ENCODE results near the gene MADCAM1. TPM values are rescaled to one million over a fixed set of nuclear protein-coding genes. Genes with fewer than 3 reads are reported as not detected.

The MADCAM1 gene
- total and polyA plus RNA-seq, 10 of the 15 experiments (the other 5 are each of a cell fraction or from before 2014, with no cell fraction given) = 0.06 to 0.32 (median 0.31) TPM; not detected in 5

DNA sequence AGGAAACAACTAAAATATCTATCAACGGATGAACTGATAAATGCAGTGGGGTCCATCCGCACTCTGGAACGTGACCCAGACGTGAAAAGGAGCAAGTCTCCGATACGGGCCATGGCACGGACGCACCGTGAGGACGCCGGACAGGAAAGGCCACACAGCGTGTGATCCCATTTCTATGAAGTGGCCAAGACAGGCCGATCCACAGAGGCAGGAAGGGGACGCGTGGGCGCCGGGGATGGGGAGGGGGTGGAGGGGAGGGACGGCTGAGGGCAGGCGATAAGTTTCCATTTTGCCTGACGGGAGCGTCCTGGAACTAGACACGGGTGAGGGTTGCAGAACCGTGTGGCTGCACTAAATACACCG lies 49.2 kb upstream of the MADCAM1 start:
- ChIA-PET POLR2A (no interaction called here), RAD21 (ENCODE audit: unreplicated experiment) (interaction anchor here (1.0 kb wide), 1 partner anchor 13 kb away, joined by 3 read pairs; no protein-coding TSS in a partner anchor), SMC1A (ENCODE audit: uncharacterized antibody, unreplicated experiment) (no interaction called here), CTCF (no interaction called here)
- intact Hi-C loops (cut with micrococcal nuclease; ENCODE audit: unreplicated experiment) = no loop called here
- Histone ChIP-seq H3K27me3 (replicated peaks in 1 of 2; ENCODE audit: control insufficient read depth in 2 of 2, insufficient read depth in 2 of 2, low read length in 1 of 2) (no peaks in the 10 kb centered on the region), H3K27ac (ENCODE audit: control insufficient read depth, insufficient read depth) (no peak overlapping the region), H3K4me3 (no peak overlapping the region), H2AFZ (ENCODE audit: control insufficient read depth, low read depth, low read length) (no peak overlapping the region), H3K36me3 (ENCODE audit: control insufficient read depth in 2 of 2, insufficient read depth in 2 of 2, low read length in 1 of 2) (no peaks in the 10 kb centered on the region), H3K9me3 (replicated peaks; ENCODE audit: control insufficient read depth, insufficient read depth, low read length) (no peaks in the 10 kb centered on the region; the same call in 2 of the 3 replicates), H3K4me1 (ENCODE audit: control insufficient read depth, insufficient read depth, low read length) (no peaks in the 10 kb centered on the region), H3K4me2 (ENCODE audit: control insufficient read depth, insufficient read depth) (no peak overlapping the region), H4K20me1 (ENCODE audit: control insufficient read depth, insufficient read depth) (no peaks in the 10 kb centered on the region), H3K79me2 (ENCODE audit: control insufficient read depth, insufficient read depth, low read length) (no peaks in the 10 kb centered on the region), H3K9ac (ENCODE audit: control insufficient read depth, insufficient read depth, low read length) (no peak overlapping the region)
- DNase-seq (ENCODE audit: low read depth, low spot score) (no peak), ATAC-seq (no peak), FAIRE-seq (no peak)
- in situ Hi-C loops (cut with MboI) = no loop called here
- 80% methylated on average over 19 of the region's 24 CpGs for WGBS (ENCODE audit: insufficient coverage, insufficient replicate concordance, low lambda C conversion rate, missing lambda C conversion rate)
- no TSS peak for BruUV-seq (replicated peaks)
- TF ChIP-seq, protein P1, sequence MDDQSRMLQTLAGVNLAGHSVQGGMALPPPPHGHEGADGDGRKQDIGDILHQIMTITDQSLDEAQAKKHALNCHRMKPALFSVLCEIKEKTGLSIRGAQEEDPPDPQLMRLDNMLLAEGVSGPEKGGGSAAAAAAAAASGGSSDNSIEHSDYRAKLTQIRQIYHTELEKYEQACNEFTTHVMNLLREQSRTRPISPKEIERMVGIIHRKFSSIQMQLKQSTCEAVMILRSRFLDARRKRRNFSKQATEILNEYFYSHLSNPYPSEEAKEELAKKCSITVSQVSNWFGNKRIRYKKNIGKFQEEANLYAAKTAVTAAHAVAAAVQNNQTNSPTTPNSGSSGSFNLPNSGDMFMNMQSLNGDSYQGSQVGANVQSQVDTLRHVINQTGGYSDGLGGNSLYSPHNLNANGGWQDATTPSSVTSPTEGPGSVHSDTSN (IDR thresholded peaks at IDR 0.05; ENCODE audit: insufficient replicate concordance, low read depth, low read length) = no peak
- TF ChIP-seq, protein P2, sequence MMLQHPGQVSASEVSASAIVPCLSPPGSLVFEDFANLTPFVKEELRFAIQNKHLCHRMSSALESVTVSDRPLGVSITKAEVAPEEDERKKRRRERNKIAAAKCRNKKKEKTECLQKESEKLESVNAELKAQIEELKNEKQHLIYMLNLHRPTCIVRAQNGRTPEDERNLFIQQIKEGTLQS (IDR thresholded peaks at IDR 0.05; ENCODE audit: borderline replicate concordance, extremely low read depth, low read depth, low read length) = no peak
- TF ChIP-seq, protein P3, sequence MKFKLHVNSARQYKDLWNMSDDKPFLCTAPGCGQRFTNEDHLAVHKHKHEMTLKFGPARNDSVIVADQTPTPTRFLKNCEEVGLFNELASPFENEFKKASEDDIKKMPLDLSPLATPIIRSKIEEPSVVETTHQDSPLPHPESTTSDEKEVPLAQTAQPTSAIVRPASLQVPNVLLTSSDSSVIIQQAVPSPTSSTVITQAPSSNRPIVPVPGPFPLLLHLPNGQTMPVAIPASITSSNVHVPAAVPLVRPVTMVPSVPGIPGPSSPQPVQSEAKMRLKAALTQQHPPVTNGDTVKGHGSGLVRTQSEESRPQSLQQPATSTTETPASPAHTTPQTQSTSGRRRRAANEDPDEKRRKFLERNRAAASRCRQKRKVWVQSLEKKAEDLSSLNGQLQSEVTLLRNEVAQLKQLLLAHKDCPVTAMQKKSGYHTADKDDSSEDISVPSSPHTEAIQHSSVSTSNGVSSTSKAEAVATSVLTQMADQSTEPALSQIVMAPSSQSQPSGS (IDR thresholded peaks at IDR 0.05; ENCODE audit: low read length) = no peak
- TF ChIP-seq RBBP5 (conservative IDR thresholded peaks at IDR 0.05) = no peak
- TF ChIP-seq NR2C1 (IDR thresholded peaks at IDR 0.05) = no peak
- TF ChIP-seq MEF2B (IDR thresholded peaks at IDR 0.05; ENCODE audit: partially characterized antibody, poor library complexity, severe bottlenecking) = no peak
- no peak for TF ChIP-seq CREB1 (IDR thresholded peaks at IDR 0.05; ENCODE audit: low read depth)
- no peak for TF ChIP-seq POLR2A (IDR thresholded peaks at IDR 0.05; ENCODE audit: low read depth, low read length)
- TF ChIP-seq HDAC6 (IDR thresholded peaks at IDR 0.05; ENCODE audit: unreplicated experiment) = no peak
- no peak for TF ChIP-seq KDM1A (IDR thresholded peaks at IDR 0.05; ENCODE audit: borderline replicate concordance)
- no peak for TF ChIP-seq IRF4 (IDR thresholded peaks at IDR 0.05; ENCODE audit: low read depth, low read length)
- TF ChIP-seq, protein P4, sequence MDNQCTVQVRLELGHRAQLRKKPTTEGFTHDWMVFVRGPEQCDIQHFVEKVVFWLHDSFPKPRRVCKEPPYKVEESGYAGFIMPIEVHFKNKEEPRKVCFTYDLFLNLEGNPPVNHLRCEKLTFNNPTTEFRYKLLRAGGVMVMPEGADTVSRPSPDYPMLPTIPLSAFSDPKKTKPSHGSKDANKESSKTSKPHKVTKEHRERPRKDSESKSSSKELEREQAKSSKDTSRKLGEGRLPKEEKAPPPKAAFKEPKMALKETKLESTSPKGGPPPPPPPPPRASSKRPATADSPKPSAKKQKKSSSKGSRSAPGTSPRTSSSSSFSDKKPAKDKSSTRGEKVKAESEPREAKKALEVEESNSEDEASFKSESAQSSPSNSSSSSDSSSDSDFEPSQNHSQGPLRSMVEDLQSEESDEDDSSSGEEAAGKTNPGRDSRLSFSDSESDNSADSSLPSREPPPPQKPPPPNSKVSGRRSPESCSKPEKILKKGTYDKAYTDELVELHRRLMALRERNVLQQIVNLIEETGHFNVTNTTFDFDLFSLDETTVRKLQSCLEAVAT (IDR thresholded peaks at IDR 0.05) = no peak
- TF ChIP-seq, protein P5, sequence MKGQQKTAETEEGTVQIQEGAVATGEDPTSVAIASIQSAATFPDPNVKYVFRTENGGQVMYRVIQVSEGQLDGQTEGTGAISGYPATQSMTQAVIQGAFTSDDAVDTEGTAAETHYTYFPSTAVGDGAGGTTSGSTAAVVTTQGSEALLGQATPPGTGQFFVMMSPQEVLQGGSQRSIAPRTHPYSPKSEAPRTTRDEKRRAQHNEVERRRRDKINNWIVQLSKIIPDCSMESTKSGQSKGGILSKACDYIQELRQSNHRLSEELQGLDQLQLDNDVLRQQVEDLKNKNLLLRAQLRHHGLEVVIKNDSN (IDR thresholded peaks at IDR 0.05; ENCODE audit: borderline replicate concordance, extremely low read length, insufficient read depth, low read depth, low read length) = no peak
- TF ChIP-seq, protein P6, sequence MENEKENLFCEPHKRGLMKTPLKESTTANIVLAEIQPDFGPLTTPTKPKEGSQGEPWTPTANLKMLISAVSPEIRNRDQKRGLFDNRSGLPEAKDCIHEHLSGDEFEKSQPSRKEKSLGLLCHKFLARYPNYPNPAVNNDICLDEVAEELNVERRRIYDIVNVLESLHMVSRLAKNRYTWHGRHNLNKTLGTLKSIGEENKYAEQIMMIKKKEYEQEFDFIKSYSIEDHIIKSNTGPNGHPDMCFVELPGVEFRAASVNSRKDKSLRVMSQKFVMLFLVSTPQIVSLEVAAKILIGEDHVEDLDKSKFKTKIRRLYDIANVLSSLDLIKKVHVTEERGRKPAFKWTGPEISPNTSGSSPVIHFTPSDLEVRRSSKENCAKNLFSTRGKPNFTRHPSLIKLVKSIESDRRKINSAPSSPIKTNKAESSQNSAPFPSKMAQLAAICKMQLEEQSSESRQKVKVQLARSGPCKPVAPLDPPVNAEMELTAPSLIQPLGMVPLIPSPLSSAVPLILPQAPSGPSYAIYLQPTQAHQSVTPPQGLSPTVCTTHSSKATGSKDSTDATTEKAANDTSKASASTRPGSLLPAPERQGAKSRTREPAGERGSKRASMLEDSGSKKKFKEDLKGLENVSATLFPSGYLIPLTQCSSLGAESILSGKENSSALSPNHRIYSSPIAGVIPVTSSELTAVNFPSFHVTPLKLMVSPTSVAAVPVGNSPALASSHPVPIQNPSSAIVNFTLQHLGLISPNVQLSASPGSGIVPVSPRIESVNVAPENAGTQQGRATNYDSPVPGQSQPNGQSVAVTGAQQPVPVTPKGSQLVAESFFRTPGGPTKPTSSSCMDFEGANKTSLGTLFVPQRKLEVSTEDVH (IDR thresholded peaks at IDR 0.05; ENCODE audit: low read depth, partially characterized antibody) = no peak
- no peak for TF ChIP-seq FOXK2 (IDR thresholded peaks at IDR 0.05)
- no peak for TF ChIP-seq ZSCAN29 (IDR thresholded peaks at IDR 0.05)
- TF ChIP-seq SMC3 (IDR thresholded peaks at IDR 0.05; ENCODE audit: borderline replicate concordance, low read length) = no peak
